ENCODE data around the gene ADCK2.
"Not testable (repeated sequence)": the region's sequence is repeated elsewhere in the genome, so short reads cannot be mapped to it uniquely, and the experiment has no call there.

ADCK2 gene

GRCh38 chr7:140689199-140690152 lies 16.7 kb downstream of the ADCK2 start:
- ChIA-PET CTCF (interaction anchor here (0.7 kb wide), 1 partner anchor 34 kb away, joined by 3 read pairs; no protein-coding TSS in a partner anchor), POLR2A (no interaction called here)
- TF ChIP-seq SP1 (IDR thresholded peaks at IDR 0.05) (no peak), SUZ12 (IDR thresholded peaks at IDR 0.05) (no peak), TARDBP (IDR thresholded peaks at IDR 0.05) (no peak), ELF4 (IDR thresholded peaks at IDR 0.05) (no peak), ZNF384 (IDR thresholded peaks at IDR 0.05) (no peak), FOXM1 (IDR thresholded peaks at IDR 0.05; ENCODE audit: borderline replicate concordance) (no peak), LEF1 (IDR thresholded peaks at IDR 0.05; ENCODE audit: borderline replicate concordance) (no peak), L3MBTL2 (conservative IDR thresholded peaks at IDR 0.05) (no peak), PKNOX1 (IDR thresholded peaks at IDR 0.05) (no peak)
- DNase-seq (ENCODE audit: extremely low spot score): no peak

GRCh38 chr7:140691376-140692045 lies 18.8 kb downstream of the ADCK2 start:
- no peak for DNase-seq (ENCODE audit: extremely low spot score)
- CTCF ChIA-PET: interaction anchor here (1.3 kb wide), 1 partner anchor 16 kb away, joined by 3 read pairs; no protein-coding TSS in a partner anchor
- POLR2A ChIA-PET: no interaction called here
- no peak for TF ChIP-seq HDGF (IDR thresholded peaks at IDR 0.05; ENCODE audit: borderline replicate concordance)
- TF ChIP-seq FOXM1 (IDR thresholded peaks at IDR 0.05; ENCODE audit: borderline replicate concordance): no peak
- TF ChIP-seq FOXA1 (IDR thresholded peaks at IDR 0.05): no peak
- TF ChIP-seq BHLHE40 (IDR thresholded peaks at IDR 0.05; ENCODE audit: borderline replicate concordance): no peak
- no peak for TF ChIP-seq SUZ12 (IDR thresholded peaks at IDR 0.05)
- TF ChIP-seq CTBP1 (IDR thresholded peaks at IDR 0.05; ENCODE audit: borderline replicate concordance): no peak
- TF ChIP-seq TARDBP (IDR thresholded peaks at IDR 0.05): no peak
- no peak for TF ChIP-seq FOXK2 (IDR thresholded peaks at IDR 0.05)
- no peak for TF ChIP-seq ARNT (IDR thresholded peaks at IDR 0.05)
- TF ChIP-seq PKNOX1 (IDR thresholded peaks at IDR 0.05): no peak
- TF ChIP-seq NFRKB (IDR thresholded peaks at IDR 0.05): no peak
- TF ChIP-seq LEF1 (IDR thresholded peaks at IDR 0.05; ENCODE audit: borderline replicate concordance): no peak
- TF ChIP-seq ZNF384 (IDR thresholded peaks at IDR 0.05): no peak
- no peak for TF ChIP-seq ELF4 (IDR thresholded peaks at IDR 0.05)
- no peak for TF ChIP-seq L3MBTL2 (conservative IDR thresholded peaks at IDR 0.05)

- POLR2A ChIA-PET; CTCF ChIA-PET; DNase-seq (ENCODE audit: extremely low spot score): not testable (repeated sequence)
Measured at GRCh38 chr7:140693849-140694248, 21.1 kb downstream of the ADCK2 start.

- DNase-seq (ENCODE audit: extremely low spot score): no peak
- ChIA-PET CTCF (no interaction called here), POLR2A (no interaction called here)
- TF ChIP-seq FOXK2 (IDR thresholded peaks at IDR 0.05) (no peak), BHLHE40 (IDR thresholded peaks at IDR 0.05; ENCODE audit: borderline replicate concordance) (no peak)
Measured at GRCh38 chr7:140694592-140694991, 21.8 kb downstream of the ADCK2 start.

GRCh38 chr7:140695381-140695780 lies 22.6 kb downstream of the ADCK2 start:
- TF ChIP-seq LEF1 (IDR thresholded peaks at IDR 0.05; ENCODE audit: borderline replicate concordance) (no peak), ELF4 (IDR thresholded peaks at IDR 0.05) (no peak), HDGF (IDR thresholded peaks at IDR 0.05; ENCODE audit: borderline replicate concordance) (no peak), NFRKB (IDR thresholded peaks at IDR 0.05) (no peak), SP1 (IDR thresholded peaks at IDR 0.05) (no peak), ARNT (IDR thresholded peaks at IDR 0.05) (no peak), FOXM1 (IDR thresholded peaks at IDR 0.05; ENCODE audit: borderline replicate concordance) (no peak), SUZ12 (IDR thresholded peaks at IDR 0.05) (no peak), L3MBTL2 (conservative IDR thresholded peaks at IDR 0.05) (no peak), FOXK2 (IDR thresholded peaks at IDR 0.05) (no peak), ZNF384 (IDR thresholded peaks at IDR 0.05) (no peak), BHLHE40 (IDR thresholded peaks at IDR 0.05; ENCODE audit: borderline replicate concordance) (no peak), PKNOX1 (IDR thresholded peaks at IDR 0.05) (no peak), TARDBP (IDR thresholded peaks at IDR 0.05) (no peak)
- ChIA-PET POLR2A (interaction anchor here (1.1 to 1.4 kb wide), 2 partner anchors 10 to 20 kb away, joined by 4 to 6 read pairs; no protein-coding TSS in a partner anchor), CTCF (no interaction called here)
- DNase-seq (ENCODE audit: extremely low spot score): no peak

DNA sequence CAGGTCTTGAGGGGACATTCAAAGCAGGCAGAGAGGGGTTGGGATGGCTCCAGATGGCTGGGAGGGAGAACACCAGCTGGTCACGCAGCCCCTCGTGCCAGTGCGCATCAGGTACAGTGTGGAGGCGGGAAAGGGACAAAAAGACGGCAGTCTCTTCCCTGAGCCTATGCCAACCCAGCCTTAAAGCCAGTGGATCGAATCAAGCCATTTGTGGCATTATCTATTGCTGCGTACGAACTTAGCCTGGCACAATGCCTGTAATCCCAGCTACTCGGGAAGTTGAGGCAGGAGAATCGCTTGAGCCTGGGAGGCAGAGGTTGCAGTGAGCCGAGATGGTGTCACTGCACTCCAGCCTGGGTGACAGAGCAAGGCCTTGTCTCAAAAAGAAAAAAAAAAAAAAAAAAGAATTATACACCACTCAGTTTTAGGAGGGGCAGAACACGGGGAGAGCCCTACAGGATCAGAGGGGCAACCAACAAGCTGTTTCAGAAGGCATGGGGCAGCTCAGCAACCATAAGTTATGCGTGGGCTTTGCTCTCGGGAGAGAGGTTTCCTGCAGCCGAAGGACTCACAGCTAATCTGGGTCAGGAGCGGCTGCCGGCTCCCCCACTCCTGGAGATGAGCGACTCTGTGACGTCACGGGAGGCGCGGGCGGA lies 23.4 kb downstream of the ADCK2 start:
- TF ChIP-seq PKNOX1 (IDR thresholded peaks at IDR 0.05) (no peak), ZNF384 (IDR thresholded peaks at IDR 0.05) (peak; percentile 95)
- POLR2A ChIA-PET: interaction anchor here (1.0 to 1.4 kb wide), 3 partner anchors 10 to 21 kb away, joined by 3 to 6 read pairs (median 4); no protein-coding TSS in a partner anchor
- peak; percentile 99 for DNase-seq (ENCODE audit: extremely low spot score)
- CTCF ChIA-PET: no interaction called here

All from HEK293T (cell line).